KBM-7 (cell line): Measurements from ENCODE around the gene TMC1.
"Not testable (repeated sequence)": the region's sequence is repeated elsewhere in the genome, so short reads cannot be mapped to it uniquely, and the experiment has no call there.

Source experiments
- DNase-seq: peaks from one replicate; pipeline ENCODE4 v3.0.0-alpha.2; 2015
- in situ Hi-C: fragments of 300-500 bp; cut with MboI; formaldehyde crosslinking; loops from 2 replicates; pipeline ENCODE4 v1.14.3; 2020; ENCODE audit warnings: low sequenced_read_pairs, low pct_unique_long_range_greater_than_20kb, mixed read lengths

The TMC1 gene

DNA sequence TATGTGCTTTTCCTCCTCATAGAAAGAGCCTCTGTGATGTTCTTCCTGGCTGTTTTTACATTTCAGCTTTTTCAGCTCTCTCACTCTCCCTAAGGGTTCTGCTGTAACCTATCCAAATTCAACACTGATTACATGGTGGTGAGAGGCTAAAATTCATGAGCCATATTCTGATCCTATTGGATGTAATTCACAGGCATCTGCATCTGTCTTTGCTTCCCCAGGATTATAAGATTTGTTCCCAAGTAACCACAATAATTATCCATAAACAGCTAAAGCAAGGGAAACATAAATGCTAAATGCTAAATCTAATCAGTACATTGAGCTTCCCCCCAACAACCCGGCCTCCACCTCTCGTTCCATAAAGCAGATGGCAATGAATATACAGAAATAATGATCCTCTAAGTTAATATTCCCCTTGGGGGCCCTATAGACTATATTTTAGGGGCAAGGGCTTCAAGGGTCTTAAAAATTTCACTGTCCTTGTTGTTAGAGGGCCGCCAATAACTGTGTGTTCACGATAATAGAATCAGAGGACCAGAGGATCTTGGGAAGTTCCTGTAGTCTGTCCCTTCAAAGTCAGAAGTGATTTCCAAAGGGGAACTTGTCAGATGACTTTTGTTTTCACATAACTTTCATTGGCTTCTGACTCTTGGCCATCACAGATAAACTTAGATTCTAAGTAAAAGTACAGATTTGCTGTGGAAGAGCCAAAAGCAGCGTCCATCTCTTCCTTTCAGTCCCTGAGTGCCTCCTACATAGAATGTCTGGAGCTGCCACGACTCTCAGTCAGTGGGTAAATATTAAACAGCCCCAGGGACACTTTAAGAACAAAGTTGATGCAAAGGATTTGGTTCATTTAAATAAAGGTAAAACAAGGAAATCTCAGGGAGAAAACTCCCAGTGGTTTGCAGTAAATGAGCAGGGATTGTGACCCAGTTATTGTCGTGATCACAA is 305.9 kb downstream of the TMC1 start:
- DNase-seq, result no peak
- in situ Hi-C loops, result no loop called here

DNA sequence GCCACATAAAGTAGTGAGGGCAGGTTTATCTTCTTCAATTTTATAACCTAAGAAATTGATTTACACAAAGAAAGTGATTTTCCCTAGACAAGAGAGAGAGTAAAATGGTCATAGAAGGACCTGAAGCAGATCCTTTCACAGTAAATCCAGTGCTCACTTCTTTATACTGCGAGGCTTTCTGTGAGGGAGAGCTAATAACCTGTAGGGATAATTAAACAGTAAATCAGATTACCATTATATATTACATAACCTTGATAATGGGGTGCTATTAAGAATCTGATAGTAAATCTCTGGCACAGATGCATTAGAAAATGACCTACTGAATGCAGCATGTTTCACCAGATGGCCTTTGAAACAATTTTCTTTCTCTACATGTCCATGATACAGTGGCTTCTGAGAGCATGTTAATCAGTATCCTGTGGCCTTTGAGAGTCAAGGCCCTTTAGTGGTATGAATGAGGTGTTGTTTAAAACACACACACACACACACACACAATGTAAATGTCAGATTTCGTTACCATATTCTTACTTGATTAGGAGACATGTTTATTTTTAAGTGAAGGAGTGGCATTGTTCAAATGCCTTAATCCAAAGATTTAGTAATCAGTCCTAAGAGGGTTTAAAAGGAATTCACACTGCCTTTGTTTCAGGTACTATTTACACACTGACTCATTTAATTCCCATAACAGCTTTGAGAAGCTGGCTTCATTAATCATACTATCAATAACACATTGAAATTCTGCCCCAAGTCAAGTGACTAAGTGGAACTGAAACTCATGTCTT is 306.7 kb downstream of the TMC1 start:
- no peak for DNase-seq
- in situ Hi-C loops, result no loop called here

DNA sequence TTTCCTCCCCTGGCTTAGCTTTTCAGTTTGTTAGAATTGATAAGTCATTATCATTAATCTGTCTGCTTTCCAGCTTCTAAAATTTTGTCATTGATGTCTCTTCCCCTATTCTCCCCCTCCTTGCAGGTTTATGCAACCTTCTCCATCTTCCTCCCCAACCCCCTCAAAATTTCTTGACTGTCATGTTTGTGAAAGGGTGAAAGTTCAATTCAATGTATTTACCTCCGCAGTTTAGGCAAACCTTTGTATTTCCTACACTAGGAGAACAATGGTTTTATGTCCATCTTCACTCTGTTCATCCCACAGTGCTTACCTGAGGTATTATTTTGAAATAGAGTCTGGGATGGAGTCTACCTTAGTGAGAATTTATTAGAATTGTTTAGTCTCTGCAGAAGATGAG is 313.6 kb downstream of the TMC1 start:
- in situ Hi-C loops, result no loop called here
- no peak for DNase-seq

DNA sequence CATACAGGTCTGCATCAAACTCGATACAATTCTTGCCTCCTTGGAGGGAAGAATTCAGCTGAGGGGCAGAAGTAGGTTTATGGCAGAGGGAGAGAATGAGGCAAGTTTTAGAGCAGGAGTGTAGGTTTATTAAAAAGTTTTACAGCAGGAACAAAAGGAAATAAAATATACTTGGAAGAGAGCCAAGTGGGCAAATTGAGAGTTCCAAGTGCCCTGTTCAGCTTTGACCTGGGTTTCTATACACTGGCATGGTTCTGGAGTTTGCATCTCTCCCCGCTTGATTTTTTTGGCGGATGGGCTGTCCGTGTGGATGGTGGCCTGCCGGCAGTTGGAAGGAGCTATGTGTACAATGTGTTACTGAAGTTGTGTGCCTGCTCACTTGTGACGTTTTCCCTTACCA is 315.4 kb downstream of the TMC1 start:
- in situ Hi-C loops, result no loop called here
- no peak for DNase-seq

DNA sequence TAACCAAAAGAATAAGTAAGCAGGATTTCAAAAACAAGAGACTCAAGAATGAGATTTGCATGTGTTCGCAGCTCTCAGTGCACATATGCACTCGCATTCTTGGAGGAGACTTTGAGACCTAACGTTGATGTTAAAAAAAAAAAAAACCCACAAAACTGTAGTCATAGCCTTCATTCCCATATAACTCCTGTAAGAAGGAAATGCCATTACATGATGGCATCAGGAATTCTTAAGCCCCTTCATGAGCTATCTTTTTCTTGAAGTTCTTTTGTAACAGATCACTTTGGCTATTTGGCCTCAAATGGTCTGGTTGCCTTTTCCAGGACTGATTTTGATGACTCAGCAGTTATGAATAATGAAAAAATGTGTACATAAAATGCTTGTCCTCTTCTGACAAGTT is 317.7 kb downstream of the TMC1 start:
- DNase-seq, result no peak
- in situ Hi-C loops, result no loop called here

DNA sequence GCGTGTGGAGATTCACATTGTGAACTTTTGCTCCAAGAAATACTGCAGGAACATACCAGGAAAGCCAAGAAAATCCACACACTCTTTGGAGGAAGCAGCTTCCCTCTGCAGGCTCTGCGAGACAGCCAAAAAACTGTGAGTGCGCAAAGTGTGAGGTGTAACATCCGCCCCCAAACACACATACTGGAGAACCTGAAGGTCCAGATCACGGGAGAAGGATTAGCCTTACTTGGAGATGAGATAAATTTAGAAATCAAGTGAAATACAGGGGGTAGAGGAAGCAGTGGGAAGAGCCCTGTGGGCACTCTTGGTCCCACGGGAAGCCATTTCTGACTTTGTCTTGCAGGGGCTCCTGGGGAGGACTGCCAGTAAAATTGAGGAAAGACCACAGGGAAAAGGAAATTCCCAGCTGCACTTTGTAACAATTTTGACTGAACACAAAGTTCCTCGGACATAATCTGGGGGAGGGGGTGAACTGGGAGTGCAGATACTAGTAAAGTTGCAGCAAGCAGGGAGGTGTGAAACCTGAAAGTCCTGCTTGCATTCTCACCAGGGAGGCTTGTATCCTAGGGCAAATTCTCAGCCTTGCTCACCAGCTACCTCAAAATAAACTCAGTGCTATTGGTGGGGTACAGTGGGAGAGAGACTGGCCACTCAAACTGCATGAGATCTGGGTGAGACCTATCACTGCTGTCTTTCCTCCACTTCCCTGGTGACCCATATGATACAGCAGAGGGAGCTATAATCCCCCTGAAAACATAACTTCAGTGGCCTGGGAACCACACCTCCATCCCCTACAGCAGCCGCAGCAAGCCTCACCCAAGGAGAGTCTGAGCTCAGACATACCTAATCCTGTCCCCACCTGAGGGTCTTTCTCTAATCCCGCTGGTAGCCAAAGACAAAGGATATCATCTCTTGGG is 322.4 kb downstream of the TMC1 start:
- in situ Hi-C loops, result no loop called here
- no peak for DNase-seq

DNA sequence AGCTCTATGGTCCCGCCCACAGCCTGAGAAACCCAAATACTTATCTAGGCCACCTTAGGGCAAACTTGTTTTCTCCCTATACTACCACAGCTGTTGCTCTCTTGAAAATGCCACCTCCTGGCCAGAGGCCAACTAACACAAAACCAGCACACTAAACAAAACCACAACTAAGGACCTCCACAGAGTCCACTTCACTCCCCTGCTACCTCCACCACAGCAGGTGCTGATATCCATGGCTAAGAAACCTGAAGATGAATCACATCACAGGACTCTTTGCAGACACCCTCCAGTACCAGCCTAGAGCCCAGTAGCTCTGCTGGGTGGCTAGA is 323.0 kb downstream of the TMC1 start:
- DNase-seq, result no peak
- in situ Hi-C loops, result no loop called here

DNA sequence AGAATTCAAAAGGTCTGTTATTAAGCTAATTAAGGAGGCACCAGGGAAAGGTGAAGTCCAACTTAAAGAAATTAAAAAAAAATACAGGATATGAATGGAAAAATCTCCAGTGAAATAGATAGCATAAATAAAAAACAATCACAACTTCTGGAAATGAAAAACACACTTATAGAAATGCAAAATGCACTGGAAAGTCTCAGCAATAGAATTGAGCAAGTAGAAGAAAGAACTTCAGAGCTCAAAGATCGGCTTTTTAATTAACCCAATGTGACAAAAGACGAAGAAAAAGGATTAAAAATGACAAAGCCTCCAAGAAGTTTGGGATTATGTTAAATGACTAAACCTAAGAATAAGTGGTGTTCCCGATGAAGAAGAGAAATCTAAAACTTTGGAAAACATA is 323.6 kb downstream of the TMC1 start:
- DNase-seq, in situ Hi-C loops: not testable (repeated sequence)

DNA sequence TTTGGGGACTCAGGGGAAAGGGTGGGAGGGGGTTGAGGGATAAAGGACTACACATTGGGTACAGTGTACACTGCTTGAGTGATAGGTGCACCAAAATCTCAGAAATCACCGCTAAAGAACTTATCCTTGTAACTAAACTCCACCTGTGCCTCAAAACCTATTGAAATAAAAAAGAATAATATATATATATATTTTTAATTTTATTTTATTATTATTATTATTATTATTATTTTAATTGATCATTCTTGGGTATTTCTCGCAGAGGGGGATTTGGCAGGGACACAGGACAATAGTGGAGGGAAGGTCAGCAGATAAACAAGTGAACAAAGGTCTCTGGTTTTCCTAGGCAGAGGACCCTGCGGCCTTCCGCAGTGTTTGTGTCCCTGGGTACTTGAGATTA is 328.8 kb downstream of the TMC1 start:
- in situ Hi-C loops, DNase-seq: not testable (repeated sequence)

DNA sequence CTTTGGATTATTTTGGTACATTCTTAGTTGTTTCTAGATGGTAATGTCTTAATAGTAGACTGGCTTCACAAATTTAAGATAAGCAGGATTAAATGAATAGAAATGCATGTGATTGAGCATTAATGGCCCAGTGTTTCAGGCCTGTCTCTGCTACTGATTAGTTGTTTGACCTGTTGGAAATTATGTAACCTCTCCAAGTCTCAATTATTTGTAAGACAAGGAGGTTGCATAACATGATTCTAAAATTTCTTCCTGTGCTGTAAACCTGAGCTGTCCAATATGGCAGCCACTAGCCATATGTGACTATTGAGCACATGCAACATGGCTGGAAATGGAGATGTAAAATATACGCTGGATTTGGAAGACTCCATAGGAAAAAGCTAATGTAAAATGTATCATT is 333.9 kb downstream of the TMC1 start:
- in situ Hi-C loops, result no loop called here
- no peak for DNase-seq

DNA sequence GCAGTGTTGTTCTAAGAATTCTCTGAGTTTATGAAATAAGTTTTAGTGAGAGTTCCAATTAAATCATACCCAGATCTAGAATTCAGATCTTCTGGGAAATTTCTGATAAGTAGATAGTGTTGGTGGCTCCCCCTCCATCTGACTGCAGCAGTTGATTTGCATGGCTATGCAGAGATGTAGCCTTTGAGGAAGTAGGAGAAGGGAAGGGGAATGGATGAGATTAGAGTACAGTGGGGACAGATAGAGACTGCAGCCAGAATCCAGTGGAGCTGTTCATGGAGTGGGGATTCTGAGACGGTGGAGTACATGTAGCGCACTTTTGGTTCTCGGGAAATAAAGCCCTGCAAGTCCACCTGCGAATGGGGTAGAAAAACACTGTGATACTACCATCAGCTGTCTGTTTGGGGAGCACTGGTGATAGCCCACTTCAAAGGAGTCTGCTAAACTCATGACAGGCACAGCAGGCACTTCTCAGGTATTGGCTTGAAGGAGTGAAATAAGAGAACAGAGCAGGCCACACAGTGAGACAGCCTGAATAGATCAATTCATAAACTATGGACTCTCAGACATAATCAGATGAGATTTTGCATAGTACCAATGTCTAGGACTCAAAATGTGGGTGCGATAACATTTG is 334.6 kb downstream of the TMC1 start:
- DNase-seq, result no peak
- in situ Hi-C loops, result no loop called here

DNA sequence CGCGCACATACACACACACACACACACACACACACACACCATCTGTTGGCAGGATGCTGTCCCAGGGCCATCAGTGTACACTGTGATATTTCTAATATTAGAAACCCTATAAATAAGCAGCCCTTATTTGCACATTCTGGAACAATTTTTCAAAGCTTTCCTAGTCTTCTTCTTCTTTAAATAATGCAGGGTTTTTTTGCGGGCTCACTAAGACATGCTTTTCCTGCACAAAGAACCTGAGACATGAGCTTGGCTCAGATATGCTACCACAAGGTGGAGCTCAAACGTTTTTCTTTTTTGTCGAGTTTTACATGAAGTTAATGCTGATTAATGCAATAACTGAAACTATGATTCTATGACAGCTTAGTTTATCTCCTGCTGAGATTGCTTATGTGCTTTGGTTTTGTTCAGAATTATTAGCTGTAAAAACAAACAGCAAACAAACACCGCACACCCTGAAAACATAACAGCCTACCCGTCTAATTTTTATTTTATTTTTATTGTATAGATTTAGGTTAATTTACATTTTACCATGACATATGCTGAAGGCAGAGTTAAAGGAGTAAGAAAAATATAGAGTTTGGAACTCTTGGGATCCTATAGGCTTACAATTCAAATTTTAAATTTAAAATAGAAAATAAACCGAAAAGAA is 335.7 kb downstream of the TMC1 start:
- DNase-seq, result peak; percentile 28
- in situ Hi-C loops, result no loop called here

DNA sequence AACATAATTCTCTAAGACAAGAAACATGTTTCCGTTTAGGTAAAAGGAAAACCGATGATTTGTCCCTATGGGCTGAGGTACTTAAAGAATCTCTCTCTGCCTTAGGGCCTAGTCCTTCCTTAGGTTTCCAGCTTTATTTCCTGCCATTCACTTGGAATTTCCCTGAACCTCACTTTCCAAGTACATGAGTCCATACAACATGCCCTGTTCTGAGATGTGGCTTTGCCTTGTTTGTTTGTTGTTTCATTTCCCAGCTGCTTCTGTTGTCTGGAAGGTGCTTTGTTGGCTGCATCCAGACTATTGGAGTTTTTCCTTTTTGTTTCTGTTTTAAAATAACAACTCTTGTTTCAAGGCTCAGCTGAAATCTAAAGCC is 336.2 kb downstream of the TMC1 start:
- DNase-seq, result no peak
- in situ Hi-C loops, result no loop called here

DNA sequence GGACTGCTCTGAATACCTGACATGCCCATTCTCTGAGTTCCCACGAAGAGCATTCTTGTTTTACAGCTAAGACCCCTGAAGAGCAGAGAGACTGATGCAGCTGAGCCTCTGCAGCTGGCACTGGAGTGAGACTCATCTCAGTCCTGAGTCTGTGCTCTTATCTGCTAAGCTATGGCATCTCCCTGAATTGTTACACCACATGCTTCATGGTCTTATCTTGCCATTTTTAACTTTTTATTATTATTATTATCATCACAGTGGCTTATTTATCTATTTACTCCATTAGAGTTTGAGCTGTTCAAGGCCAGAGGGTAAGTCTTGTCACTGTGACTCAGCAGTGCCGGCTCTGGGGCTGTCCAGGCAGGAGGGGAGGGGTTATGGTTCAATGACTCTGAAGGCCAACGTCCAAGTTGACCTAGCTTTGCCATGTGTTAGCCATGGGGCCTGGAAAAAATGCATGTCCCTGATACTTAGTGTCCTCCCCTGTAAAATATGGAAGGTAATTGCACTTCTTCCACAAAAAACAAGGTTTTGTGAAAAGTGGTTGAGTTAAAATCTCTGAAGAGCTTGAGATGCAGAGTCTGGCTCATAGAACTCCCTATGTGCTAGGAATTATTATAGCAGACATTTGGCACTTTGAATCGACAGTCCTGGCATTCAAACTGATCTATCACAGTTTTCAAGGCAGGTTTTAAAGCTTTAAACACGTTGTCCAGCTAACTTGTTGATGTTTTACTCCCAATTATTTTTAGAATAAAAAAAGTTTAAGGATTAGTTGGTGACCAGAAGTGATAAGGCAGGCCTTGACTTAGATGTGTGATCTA is 336.9 kb downstream of the TMC1 start:
- no peak for DNase-seq
- in situ Hi-C loops, result no loop called here

DNA sequence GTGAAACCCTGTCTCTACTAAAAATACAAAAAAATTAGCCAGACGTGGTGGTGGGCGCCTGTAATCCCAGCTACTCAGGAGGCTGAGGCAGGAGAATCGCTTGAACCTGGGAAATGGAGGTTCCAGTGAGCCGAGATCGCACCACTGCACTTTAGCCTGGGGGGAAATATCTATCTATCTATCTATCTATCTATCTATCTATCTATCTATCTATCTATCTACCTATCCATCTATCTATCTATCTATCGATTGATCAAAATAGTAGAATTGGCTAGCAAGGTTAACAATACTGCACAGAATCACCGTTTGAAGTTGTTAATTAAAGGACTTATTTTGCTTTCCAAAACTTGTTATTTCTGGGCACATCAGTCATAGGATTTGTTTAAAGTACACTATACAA is 341.4 kb downstream of the TMC1 start:
- in situ Hi-C loops, result not testable (repeated sequence)

DNA sequence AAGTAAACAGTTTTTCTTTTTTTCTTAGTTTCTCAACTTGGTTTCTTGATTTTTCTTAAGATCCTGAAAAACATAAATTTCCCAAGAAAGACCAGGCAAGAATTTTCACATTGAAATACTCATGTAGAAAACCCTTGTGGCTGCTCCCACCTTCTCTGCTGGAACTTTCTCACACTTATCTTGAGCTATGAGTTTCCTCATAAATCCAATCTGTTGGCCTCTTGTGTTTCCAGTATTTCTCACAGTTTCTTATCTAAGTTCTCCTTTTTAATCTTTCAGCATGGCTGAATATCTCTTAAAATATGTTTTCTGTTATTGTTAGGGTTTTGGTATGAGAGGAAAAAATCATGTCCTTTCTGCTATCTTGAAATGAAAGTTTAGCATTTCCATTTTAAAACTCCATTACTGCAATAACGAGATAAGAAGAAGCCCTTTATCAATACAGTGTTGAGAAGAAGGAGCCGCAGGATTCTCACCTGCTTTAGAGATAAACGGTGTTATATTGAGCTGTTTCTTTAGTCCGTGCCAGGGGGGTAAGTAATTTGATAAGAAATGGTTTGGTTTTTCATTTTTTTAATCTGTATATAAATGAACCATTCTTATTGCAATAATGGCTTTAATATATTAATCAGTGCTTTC is 342.2 kb downstream of the TMC1 start:
- in situ Hi-C loops, result no loop called here
- DNase-seq, result no peak

More for the DNA sequence above, 341.4 kb downstream of the TMC1 start:
- not testable (repeated sequence) for DNase-seq

DNA sequence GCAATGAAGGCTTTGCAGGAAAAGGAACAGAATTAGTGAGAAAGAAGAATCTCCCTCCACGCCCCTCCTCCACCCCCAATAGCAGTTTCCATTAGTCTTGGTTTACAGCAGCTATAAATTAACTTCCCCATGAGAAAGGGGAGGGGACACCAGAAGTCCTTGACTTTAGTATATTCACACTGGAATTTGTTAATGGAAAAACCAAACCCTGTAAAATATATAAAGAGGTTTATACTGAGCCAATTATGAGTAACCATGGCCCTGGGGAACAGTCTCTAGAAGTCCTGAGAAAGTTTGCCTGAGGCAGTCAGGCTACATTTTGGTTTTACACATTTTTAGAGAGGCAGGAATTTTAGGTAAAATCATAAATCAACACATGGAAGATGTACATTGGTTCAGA is 342.9 kb downstream of the TMC1 start:
- in situ Hi-C loops, result no loop called here
- DNase-seq, result no peak
